Brain microvascular endothelial cell (primary cell): ENCODE measurements around the gene JAK3.
"Not testable (repeated sequence)": the region's sequence is repeated elsewhere in the genome, so short reads cannot be mapped to it uniquely, and the experiment has no call there.

Source experiments
- DNase-seq: peaks from one replicate; pipeline ENCODE4 v3.0.0-alpha.2; 2020
- H3K27ac ChIP-seq: fragments of 250-450 bp; sonication (Bioruptor Pico); 2 replicates; pipeline ENCODE4 v1.5.1; 2020; ENCODE audit warnings: mild to moderate bottlenecking, moderate library complexity
- H3K27me3 ChIP-seq: fragments of 250-450 bp; sonication (Bioruptor Pico); replicated peaks from 2 replicates; pipeline ENCODE4 v1.5.1; 2020; ENCODE audit warnings: mild to moderate bottlenecking
- H3K36me3 ChIP-seq: fragments of 250-450 bp; sonication (Bioruptor Pico); replicated peaks from 2 replicates; pipeline ENCODE4 v1.5.1; 2020; ENCODE audit warnings: mild to moderate bottlenecking
- H3K4me3 ChIP-seq: 2 replicates; pipeline ENCODE4 v1.5.1; 2011; ENCODE audit warnings: low read depth, mild to moderate bottlenecking, control low read depth, low read length, moderate library complexity
- in situ Hi-C: cut with HindIII; loops from 2 replicates; pipeline ENCODE4 v1.10.0; 2017; ENCODE audit warnings: low sequenced_read_pairs, low pct_ligation_motif_present
- TF ChIP-seq, protein P1 (sequence below): IDR thresholded peaks from 2 replicates; pipeline ENCODE4 v1.5.1; 2011; ENCODE audit warnings: low read depth, mild to moderate bottlenecking, moderate library complexity, low read length, control low read depth, inconsistent platforms; ENCODE audit errors: missing control alignments

JAK3 gene

DNA sequence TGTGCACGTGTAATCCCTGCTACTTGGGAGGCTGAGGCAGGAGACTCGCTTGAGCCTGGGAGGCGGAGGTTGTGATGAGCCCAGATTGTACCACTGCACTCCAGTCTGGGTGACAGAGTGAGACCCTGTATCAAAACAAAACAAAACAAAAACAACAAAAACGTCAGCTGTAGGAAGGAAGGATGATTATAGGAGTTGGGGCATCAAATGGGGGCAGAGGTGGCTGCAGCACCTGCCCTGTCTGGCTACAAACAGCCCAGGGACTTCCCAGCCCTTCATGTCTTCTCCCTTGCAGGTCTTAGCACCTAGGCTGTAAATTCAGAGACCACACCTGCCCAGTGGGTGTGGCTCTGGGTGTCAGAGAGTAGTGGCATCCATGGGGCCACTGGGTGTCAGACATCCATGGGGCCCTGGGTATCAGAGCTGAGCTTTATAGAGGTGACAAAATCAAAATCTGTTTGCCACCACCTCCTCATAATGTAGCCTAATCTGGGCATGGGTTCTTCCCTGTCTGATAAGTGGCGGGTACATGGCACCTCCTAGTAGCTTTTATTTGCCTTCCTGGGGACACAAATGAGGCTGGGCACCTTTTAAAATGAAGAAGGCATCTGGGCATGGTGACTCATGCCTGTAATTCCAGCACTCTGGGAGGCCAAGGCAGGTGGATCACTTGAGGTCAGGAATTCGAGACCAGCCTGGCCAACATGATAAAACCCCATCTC lies 57.6 kb downstream of the JAK3 start:
- Histone ChIP-seq H3K4me3 (no peak overlapping the region), H3K36me3 (no peaks in the 10 kb centered on the region), H3K27me3 (peaks cover 14% of the 10 kb centered on the region), H3K27ac (no peak overlapping the region)
- DNase-seq: no peak
- in situ Hi-C loops: no loop called here
- TF ChIP-seq, protein P1, sequence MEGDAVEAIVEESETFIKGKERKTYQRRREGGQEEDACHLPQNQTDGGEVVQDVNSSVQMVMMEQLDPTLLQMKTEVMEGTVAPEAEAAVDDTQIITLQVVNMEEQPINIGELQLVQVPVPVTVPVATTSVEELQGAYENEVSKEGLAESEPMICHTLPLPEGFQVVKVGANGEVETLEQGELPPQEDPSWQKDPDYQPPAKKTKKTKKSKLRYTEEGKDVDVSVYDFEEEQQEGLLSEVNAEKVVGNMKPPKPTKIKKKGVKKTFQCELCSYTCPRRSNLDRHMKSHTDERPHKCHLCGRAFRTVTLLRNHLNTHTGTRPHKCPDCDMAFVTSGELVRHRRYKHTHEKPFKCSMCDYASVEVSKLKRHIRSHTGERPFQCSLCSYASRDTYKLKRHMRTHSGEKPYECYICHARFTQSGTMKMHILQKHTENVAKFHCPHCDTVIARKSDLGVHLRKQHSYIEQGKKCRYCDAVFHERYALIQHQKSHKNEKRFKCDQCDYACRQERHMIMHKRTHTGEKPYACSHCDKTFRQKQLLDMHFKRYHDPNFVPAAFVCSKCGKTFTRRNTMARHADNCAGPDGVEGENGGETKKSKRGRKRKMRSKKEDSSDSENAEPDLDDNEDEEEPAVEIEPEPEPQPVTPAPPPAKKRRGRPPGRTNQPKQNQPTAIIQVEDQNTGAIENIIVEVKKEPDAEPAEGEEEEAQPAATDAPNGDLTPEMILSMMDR: no peak

DNA sequence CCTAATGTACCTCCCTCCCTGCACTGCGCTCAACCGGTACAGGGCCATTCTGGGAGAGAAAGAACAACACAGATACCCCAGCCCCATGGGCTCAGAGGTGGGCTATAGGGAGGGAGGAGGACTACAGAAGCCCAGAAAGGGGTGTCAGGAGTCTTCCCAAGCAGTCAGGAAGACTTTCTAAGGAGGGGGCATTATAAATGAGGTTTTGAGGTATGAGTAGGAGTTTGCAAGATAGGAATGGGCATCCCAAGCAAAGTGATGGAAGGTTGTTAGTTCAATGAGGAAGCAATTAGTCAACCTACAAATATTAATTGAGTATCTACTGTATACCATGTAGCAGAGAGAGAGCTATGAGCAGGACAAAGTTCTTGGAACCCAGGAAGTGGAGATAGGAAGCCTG lies 59.1 kb downstream of the JAK3 start:
- Histone ChIP-seq H3K4me3 (no peak overlapping the region), H3K27ac (no peak overlapping the region), H3K36me3 (no peaks in the 10 kb centered on the region), H3K27me3 (no peaks in the 10 kb centered on the region)
- DNase-seq: no peak
- in situ Hi-C loops: no loop called here
- TF ChIP-seq, protein P1: no peak

DNA sequence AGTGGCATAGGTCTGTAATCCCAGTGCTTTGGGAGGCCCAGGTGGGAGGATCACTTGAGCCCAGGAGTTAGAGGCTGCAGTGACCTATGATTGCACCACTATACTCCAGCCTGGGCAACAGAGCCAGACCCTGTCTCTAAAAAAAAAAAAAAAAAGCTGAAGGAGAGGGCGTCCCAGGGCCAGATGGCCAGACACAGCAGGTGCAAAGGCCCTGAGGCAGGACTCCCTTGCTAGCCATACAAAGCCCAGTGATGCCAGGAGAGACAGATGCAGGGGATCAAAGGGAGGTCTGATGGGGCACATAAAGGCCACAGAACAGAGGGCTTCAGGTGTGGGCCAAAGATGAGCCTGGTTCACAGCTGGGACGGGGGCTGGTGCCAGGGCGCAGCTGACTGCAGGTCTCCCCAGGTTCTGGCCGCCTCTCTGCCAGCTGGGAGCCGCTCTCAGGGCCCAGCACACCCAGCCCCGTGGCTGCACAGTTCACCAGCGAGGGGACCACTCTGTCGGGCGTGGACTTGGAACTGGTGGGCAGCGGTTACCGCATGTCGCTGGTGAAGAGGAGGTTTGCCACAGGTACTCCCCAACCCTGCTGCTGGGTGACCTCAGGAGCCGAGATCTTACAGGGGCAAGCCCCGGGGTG lies 60.4 kb downstream of the JAK3 start:
- Histone ChIP-seq H3K27ac (no peak overlapping the region), H3K36me3 (no peaks in the 10 kb centered on the region), H3K4me3 (no peak overlapping the region), H3K27me3 (no peaks in the 10 kb centered on the region)
- TF ChIP-seq, protein P1: no peak
- in situ Hi-C loops: no loop called here
- no peak for DNase-seq

DNA sequence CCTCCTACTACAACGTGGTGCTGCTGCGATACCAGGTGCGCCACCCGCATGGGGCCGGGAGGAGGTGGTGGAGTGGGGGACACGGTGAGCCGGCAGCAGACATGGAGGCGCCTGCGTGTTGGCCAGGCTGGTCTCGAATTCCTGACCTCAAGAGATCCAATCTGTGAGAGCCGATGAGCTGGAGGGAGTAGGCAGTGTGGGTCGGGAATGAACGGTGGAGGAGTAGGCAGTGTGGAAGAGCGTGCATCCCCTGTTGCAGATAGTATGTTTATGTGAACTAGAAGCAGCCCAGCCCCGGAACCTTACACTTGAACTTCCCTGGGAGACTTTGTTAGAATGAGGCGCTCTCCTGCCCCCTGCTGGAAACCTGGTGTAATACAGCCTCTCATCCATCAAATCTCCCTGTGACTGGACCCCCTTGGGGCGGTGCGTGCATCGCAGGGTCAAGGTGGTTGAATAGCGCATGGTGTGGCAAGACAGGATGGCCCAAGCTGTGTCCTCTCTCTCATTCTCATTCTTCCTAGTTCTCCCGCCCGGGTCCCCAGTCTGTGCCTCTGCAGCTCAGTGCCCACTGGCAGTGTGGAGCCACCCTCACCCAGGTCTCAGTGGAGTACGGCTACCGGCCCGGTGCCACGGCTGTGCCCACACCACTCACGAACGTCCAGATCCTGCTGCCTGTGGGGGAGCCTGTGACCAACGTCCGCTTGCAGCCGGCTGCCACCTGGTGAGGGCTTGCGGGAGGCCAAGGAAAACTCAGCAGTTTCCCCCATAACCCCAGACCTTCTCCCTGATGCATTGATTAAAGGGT lies 63.4 kb downstream of the JAK3 start:
- H3K36me3 ChIP-seq: no peaks in the 10 kb centered on the region

DNA sequence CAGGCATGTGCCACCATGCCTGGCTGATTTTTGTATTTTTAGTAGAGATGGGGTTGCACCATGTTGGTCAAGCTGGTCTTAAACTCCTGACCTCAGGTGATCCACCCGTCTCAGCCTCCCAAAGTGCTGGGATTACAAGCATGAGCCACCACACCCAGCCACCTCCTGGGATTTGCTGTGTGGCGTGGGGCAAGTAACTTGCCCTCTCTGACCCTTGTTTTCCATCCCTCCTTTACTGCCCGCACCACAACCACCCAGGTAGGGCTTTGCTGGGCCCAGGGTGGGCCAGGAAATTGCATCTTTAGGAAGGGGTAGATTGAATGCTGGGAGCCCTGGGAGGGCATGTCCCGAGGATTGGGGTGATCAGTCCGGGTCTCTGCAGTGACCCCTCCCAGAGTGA lies 64.1 kb downstream of the JAK3 start:
- in situ Hi-C loops, H3K27me3 ChIP-seq, DNase-seq, H3K4me3 ChIP-seq, H3K36me3 ChIP-seq, H3K27ac ChIP-seq: not testable (repeated sequence)

More for the DNA sequence above, 63.4 kb downstream of the JAK3 start:
- TF ChIP-seq, protein P1: peak; percentile 88
- Histone ChIP-seq H3K27ac (no peak overlapping the region), H3K4me3 (no peak overlapping the region), H3K27me3 (no peaks in the 10 kb centered on the region)
- in situ Hi-C loops: no loop called here
- DNase-seq: peak; percentile 55

DNA sequence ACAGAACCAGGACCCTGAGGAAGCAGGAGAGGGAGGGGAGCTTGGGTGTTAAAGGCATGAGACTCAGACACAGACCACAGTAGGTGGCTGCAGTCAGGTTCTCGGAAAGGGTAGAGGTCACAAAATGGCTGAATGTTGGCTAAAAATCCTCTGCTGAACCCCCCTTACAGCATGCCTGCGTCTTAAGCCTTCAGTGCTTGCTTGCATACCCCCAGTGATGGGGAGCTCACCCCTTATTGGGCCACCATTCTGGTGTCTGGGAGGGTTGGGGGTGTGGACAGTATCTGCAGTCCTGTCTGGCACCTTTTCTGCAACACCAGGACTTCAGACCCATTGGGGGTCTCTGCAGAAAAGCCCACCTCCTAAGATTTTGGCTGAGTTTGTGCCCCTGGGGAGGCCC lies 67.0 kb downstream of the JAK3 start:
- in situ Hi-C loops: no loop called here
- Histone ChIP-seq H3K4me3 (no peak overlapping the region), H3K36me3 (no peaks in the 10 kb centered on the region), H3K27me3 (no peaks in the 10 kb centered on the region), H3K27ac (no peak overlapping the region)
- no peak for DNase-seq
- TF ChIP-seq, protein P1: no peak
